HG03045 (cell line): Measurements from ENCODE around the gene SF3A2.

Experiments used
- ATAC-seq: cut with Tn5 transposase; IDR thresholded peaks from one replicate; pipeline ENCODE4 v1.9.1; 2021; ENCODE audit warnings: mild to moderate bottlenecking, moderate library complexity; ENCODE audit not compliant: unreplicated experiment

The SF3A2 gene

DNA sequence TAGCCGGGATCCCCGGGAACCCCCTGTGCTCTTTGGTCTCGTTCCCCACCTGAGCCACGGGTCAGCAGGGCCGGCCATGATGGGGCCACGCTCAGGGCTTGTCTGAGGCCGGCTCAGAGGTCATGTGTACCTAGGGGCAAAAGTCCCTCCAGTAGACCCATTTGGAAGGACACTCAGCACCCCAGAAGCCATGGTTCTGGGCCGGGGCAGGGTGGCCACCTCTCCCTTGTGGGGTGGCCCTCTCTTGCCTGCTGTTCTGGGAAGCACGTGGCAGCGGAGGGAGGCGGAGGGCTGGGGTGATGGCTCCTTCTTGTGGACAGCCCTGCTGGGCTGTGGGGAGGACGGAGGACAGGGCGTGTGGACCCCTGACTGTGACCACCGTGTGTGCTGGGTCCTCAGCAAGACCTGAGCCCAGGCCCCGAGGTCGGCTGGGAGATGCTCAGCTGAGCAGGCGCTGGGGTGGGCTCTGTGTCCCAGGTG is 51.8 kb downstream of the SF3A2 start:
- no peak for ATAC-seq

- no peak for ATAC-seq
Observed at GRCh38 chr19:2288818-2289713, 52.4 kb downstream of the SF3A2 start.

GRCh38 chr19:2289714-2290435 is 53.3 kb downstream of the SF3A2 start:
- ATAC-seq: no peak

GRCh38 chr19:2290441-2291184 is 54.0 kb downstream of the SF3A2 start:
- ATAC-seq: no peak

- no peak for ATAC-seq
Observed at GRCh38 chr19:2291185-2291751, 54.6 kb downstream of the SF3A2 start.

DNA sequence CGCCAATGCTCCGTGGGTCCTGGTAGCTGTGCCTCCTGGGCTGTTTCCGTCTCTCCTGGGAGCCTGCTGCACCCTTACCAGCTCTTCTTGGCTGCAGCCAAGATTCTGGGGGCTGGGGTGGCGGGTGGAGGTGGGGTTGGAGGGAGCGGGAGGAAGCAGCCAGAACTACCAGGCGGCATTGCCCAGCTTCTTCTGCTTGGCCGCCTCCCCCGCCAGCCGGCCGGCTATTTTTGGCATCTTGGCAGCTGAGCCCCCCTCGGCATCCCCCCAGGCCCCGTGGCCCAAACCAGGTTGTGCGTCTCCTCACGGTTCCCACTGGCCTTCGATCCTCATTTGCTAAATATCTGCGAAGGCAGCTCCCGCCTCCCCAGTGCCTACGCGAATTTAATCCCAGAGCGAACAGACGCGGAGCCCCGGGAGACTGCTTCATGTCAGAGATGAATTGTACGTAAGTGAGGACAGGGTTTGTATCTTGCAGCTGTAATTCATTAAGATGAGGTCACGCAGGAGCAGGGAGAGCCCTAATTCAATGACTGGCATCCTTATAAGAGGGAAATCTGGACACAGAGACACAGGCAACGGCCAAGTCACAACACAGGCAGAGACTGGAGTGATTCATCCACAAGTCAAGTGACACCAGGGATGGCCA is 58.2 kb downstream of the SF3A2 start:
- no peak for ATAC-seq

GRCh38 chr19:2296141-2296540 is 59.5 kb downstream of the SF3A2 start:
- no peak for ATAC-seq
